Loucy (cell line): ENCODE data around the gene COQ7.

Source experiments
- H2AFZ ChIP-seq: fragments of 200-600 bp; sonication (generic); 2 replicates; pipeline ENCODE4 v1.6.0; 2016; ENCODE audit warnings: antibody characterized with exemption, mild to moderate bottlenecking, low read length, moderate library complexity
- H3F3A ChIP-seq: fragments of 200-600 bp; 2 replicates; pipeline ENCODE4 v1.6.0; 2016; ENCODE audit warnings: antibody characterized with exemption, low read depth, mild to moderate bottlenecking
- H3K27me3 ChIP-seq: fragments of 200-600 bp; sonication (generic); 2 replicates; pipeline ENCODE4 v1.6.1; 2014; ENCODE audit warnings: low read length, mild to moderate bottlenecking; ENCODE audit not compliant: insufficient read depth, poor library complexity, severe bottlenecking
- H3K36me3 ChIP-seq: fragments of 200-600 bp; sonication (generic); 2 replicates; pipeline ENCODE4 v1.6.1; 2016; ENCODE audit warnings: low read length; ENCODE audit not compliant: insufficient read depth
- H3K4me1 ChIP-seq: fragments of 200-600 bp; sonication (generic); 2 replicates; pipeline ENCODE4 v1.5.1; 2014; ENCODE audit warnings: low read length, mild to moderate bottlenecking; ENCODE audit not compliant: insufficient read depth, poor library complexity, severe bottlenecking
- H3K4me2 ChIP-seq: fragments of 200-600 bp; sonication (generic); 2 replicates; pipeline ENCODE4 v1.6.0; 2014; ENCODE audit warnings: antibody characterized with exemption, low read length, low read depth, mild to moderate bottlenecking; ENCODE audit not compliant: poor library complexity, severe bottlenecking
- H3K4me3 ChIP-seq: fragments of 200-600 bp; sonication (generic); 2 replicates; pipeline ENCODE4 v1.5.1; 2014; ENCODE audit warnings: low read length, mild to moderate bottlenecking, mixed read lengths; ENCODE audit not compliant: poor library complexity, severe bottlenecking
- H3K79me2 ChIP-seq: fragments of 200-600 bp; sonication (generic); 2 replicates; pipeline ENCODE4 v1.6.1; 2014; ENCODE audit warnings: low read length; ENCODE audit not compliant: insufficient read depth
- H3K9ac ChIP-seq: fragments of 200-600 bp; sonication (generic); 2 replicates; pipeline ENCODE4 v1.6.0; 2014; ENCODE audit warnings: mild to moderate bottlenecking, low read depth, low read length, moderate library complexity; ENCODE audit not compliant: poor library complexity, severe bottlenecking
- H3K9me2 ChIP-seq: fragments of 200-600 bp; sonication (generic); replicated peaks from 2 replicates; pipeline ENCODE4 v1.6.1; 2016; ENCODE audit warnings: low read depth, low read length, mixed read lengths
- H3K9me3 ChIP-seq: fragments of 200-600 bp; sonication (generic); 2 replicates; pipeline ENCODE4 v1.6.1; 2014; ENCODE audit warnings: mild to moderate bottlenecking, antibody characterized with exemption, low read length, low read depth; ENCODE audit not compliant: insufficient read depth
- H4K20me1 ChIP-seq: fragments of 200-600 bp; sonication (generic); 2 replicates; pipeline ENCODE4 v1.6.0; 2014; ENCODE audit warnings: antibody characterized with exemption, low read length, mild to moderate bottlenecking; ENCODE audit not compliant: insufficient read depth, poor library complexity, severe bottlenecking
- CTCF ChIP-seq: fragments of 200-600 bp; sonication (generic); conservative IDR thresholded peaks from 2 replicates; pipeline ENCODE4 v1.5.1; 2014; ENCODE audit warnings: mild to moderate bottlenecking, antibody characterized with exemption, low read length
- EZH2phosphoT487 ChIP-seq: fragments of 200-600 bp; IDR thresholded peaks from 2 replicates; pipeline ENCODE4 v1.6.1; 2018; ENCODE audit warnings: antibody characterized with exemption, mild to moderate bottlenecking, moderate library complexity, borderline replicate concordance

Gene COQ7

GRCh38 chr16:19127205-19127604, 59.8 kb downstream of the COQ7 start:
- Histone ChIP-seq H3K27me3 (no peaks in the 10 kb centered on the region), H3K9me3 (0 out of 2 replicates have a peak, but pooled peaks cover 4% of the 10 kb centered on the region), H3K4me3 (no peak overlapping the region), H3K36me3 (no peaks in the 10 kb centered on the region), H3K4me2 (no peak overlapping the region), H3K79me2 (no peaks in the 10 kb centered on the region), H3K9me2 (no peaks in the 10 kb centered on the region), H3K9ac (no peak overlapping the region), H4K20me1 (no peaks in the 10 kb centered on the region), H3K4me1 (peaks cover 13% of the 10 kb centered on the region), H3F3A (no peaks in the 10 kb centered on the region), H2AFZ (no peak overlapping the region)
- TF ChIP-seq EZH2phosphoT487 = no peak

- H3K9me3 ChIP-seq = 0 out of 2 replicates have a peak, but pooled peaks cover 4% of the 10 kb centered on the region
- peaks cover 13% of the 10 kb centered on the region for H3K4me1 ChIP-seq
- H3K4me3 ChIP-seq = no peak overlapping the region
- H3F3A ChIP-seq = no peaks in the 10 kb centered on the region
- H2AFZ ChIP-seq = no peak overlapping the region
- no peaks in the 10 kb centered on the region for H3K27me3 ChIP-seq
- H3K9me2 ChIP-seq = no peaks in the 10 kb centered on the region
- TF ChIP-seq EZH2phosphoT487 (no peak), CTCF (no peak)
- no peaks in the 10 kb centered on the region for H3K36me3 ChIP-seq
- no peaks in the 10 kb centered on the region for H3K79me2 ChIP-seq
- no peak overlapping the region for H3K9ac ChIP-seq
- H4K20me1 ChIP-seq = no peaks in the 10 kb centered on the region
- H3K4me2 ChIP-seq = no peak overlapping the region
Measured at GRCh38 chr16:19127674-19128131, 60.3 kb downstream of the COQ7 start.

- Histone ChIP-seq H3K9ac (no peak overlapping the region), H3K9me2 (no peaks in the 10 kb centered on the region), H3F3A (no peaks in the 10 kb centered on the region), H3K9me3 (0 out of 2 replicates have a peak, but pooled peaks cover 4% of the 10 kb centered on the region), H3K4me2 (no peak overlapping the region), H2AFZ (no peak overlapping the region), H3K4me3 (no peak overlapping the region), H3K27me3 (no peaks in the 10 kb centered on the region), H3K4me1 (peaks cover 13% of the 10 kb centered on the region), H3K79me2 (no peaks in the 10 kb centered on the region), H3K36me3 (no peaks in the 10 kb centered on the region), H4K20me1 (no peaks in the 10 kb centered on the region)
- TF ChIP-seq CTCF = no peak
- TF ChIP-seq EZH2phosphoT487 = no peak
Measured at GRCh38 chr16:19128454-19129200, 61.2 kb downstream of the COQ7 start.
